Kidney capillary endothelial cell (primary cell): ENCODE results near the gene ZNF682.
"Not testable (repeated sequence)": the region's sequence is repeated elsewhere in the genome, so short reads cannot be mapped to it uniquely, and the experiment has no call there.

Experiments used
- DNase-seq: peaks from one replicate; pipeline ENCODE4 v3.0.0-alpha.2; 2018; ENCODE audit warnings: low spot score

The ZNF682 gene

GRCh38 chr19:19997656-19998268 is 41.5 kb downstream of the ZNF682 start:
- DNase-seq, result no peak

- DNase-seq, result no peak
Measured at GRCh38 chr19:19966862-19967261, 72.4 kb downstream of the ZNF682 start.

DNA sequence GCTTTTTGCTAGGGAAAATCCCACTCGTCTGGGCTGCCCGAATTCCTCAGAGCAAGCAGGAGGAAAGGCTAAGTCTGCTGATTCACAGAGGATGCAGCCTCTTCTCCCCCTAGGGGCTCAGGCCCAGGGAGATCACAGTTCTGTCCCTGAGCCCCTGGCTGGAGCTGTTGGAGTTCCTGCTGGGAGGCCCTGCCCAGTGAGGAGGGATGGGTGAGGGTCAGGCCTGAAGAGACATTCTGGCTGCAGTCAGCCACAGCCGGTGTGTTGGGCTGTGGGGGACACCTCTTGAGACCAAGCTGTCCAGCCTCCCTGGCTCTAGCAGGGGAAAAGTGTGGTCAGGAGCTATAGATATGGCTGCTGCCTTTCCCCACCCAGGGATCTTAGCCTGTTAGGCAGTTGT is 73.2 kb downstream of the ZNF682 start:
- not testable (repeated sequence) for DNase-seq

- no peak for DNase-seq
Measured at GRCh38 chr19:19964416-19964815, 74.9 kb downstream of the ZNF682 start.

DNA sequence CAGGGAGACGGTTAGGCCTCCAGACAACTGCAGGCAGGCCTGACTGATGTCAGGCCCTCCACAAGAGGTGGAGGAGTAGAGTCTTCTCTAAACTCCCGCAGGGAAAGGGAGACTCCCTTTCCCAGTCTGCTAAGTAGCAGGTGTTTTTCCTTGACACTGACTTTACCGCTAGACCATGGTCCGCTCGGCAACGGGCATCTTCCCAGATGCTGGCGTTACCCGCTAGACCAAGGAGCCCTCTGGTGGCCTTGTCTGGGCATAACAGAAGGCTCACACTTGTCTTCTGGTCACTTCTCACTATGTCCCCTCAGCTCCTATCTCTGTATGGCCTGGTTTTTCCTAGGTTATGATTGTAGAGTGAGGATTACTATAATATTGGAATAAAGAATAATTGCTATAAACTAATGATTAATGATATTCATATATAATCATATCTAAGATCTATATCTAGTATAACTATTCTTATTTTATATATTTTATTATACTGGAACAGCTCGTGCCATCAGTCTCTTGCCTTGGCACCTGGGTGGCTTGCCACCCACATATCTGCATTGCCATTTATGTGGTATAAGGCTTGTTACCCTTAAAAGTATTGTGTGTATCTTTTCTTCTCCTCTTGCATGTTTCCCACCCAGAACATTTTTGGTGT is 80.0 kb downstream of the ZNF682 start:
- DNase-seq, result peak; percentile 27

- not testable (repeated sequence) for DNase-seq
Measured at GRCh38 chr19:19957766-19958165, 81.5 kb downstream of the ZNF682 start.

GRCh38 chr19:19956434-19957075 is 82.8 kb downstream of the ZNF682 start:
- DNase-seq, result no peak

- no peak for DNase-seq
Measured at GRCh38 chr19:19955208-19955607, 84.1 kb downstream of the ZNF682 start.
